Activated CD8-positive, alpha-beta memory T cell treated with anti-CD3 and anti-CD28 coated beads, Interleukin-2, amount 50 U/mL, for 48 hours (primary cell): ENCODE results near the gene TTLL11.

Source experiments
- DNase-seq: peaks from one replicate; pipeline ENCODE4 v3.0.0-alpha.2; 2020

TTLL11 gene

GRCh38 chr9:121844098-121844497 is 249.0 kb downstream of the TTLL11 start:
- DNase-seq: no peak

GRCh38 chr9:121842612-121842978 is 250.5 kb downstream of the TTLL11 start:
- no peak for DNase-seq

- no peak for DNase-seq
These were observed 251.1 kb downstream of the TTLL11 start for GRCh38 chr9:121841771-121842611.

- DNase-seq: no peak
These were observed 252.0 kb downstream of the TTLL11 start for GRCh38 chr9:121840838-121841760.

GRCh38 chr9:121839726-121840500 is 253.2 kb downstream of the TTLL11 start:
- DNase-seq: peak; percentile 54

- DNase-seq: peak; percentile 53
These were observed 254.1 kb downstream of the TTLL11 start for GRCh38 chr9:121838746-121839669.

- peak; percentile 46 for DNase-seq
These were observed 255.8 kb downstream of the TTLL11 start for GRCh38 chr9:121837113-121837961.

GRCh38 chr9:121836366-121836885 is 256.7 kb downstream of the TTLL11 start:
- peak; percentile 25 for DNase-seq

GRCh38 chr9:121835587-121836365 is 257.3 kb downstream of the TTLL11 start:
- peak; percentile 15 for DNase-seq

GRCh38 chr9:121833061-121833460 is 260.0 kb downstream of the TTLL11 start:
- peak; percentile 10 for DNase-seq

GRCh38 chr9:121831869-121832268 is 261.2 kb downstream of the TTLL11 start:
- peak; percentile 7 for DNase-seq

- DNase-seq: peak; percentile 29
These were observed 262.5 kb downstream of the TTLL11 start for GRCh38 chr9:121830441-121831140.

GRCh38 chr9:121827251-121827967 is 265.7 kb downstream of the TTLL11 start:
- DNase-seq: no peak

GRCh38 chr9:121826711-121827110 is 266.4 kb downstream of the TTLL11 start:
- DNase-seq: no peak

GRCh38 chr9:121825031-121825691 is 267.9 kb downstream of the TTLL11 start:
- no peak for DNase-seq

GRCh38 chr9:121824651-121825030 is 268.5 kb downstream of the TTLL11 start:
- DNase-seq: no peak

- no peak for DNase-seq
These were observed 269.5 kb downstream of the TTLL11 start for GRCh38 chr9:121823451-121824169.
